Chondrocyte (in vitro differentiated cells): ENCODE results near the gene SEMA3E. TPM values are rescaled to one million over a fixed set of nuclear protein-coding genes. Genes with fewer than 3 reads are reported as not detected.
"Not testable (repeated sequence)": the region's sequence is repeated elsewhere in the genome, so short reads cannot be mapped to it uniquely, and the experiment has no call there.

Experiments
- DNase-seq: peaks from one replicate; pipeline ENCODE4 v3.0.0; 2021; ENCODE audit warnings: mixed read lengths, low spot score
- H3K27ac Mint-ChIP-seq: one replicate; pipeline ENCODE4 v1.8.0; 2021; ENCODE audit warnings: mild to moderate bottlenecking, moderate library complexity, mixed read lengths; ENCODE audit not compliant: unreplicated experiment
- H3K27me3 Mint-ChIP-seq: 2 replicates; pipeline ENCODE4 v1.8.0; 2021; ENCODE audit warnings: low read depth, mixed read lengths
- H3K36me3 Mint-ChIP-seq: 2 replicates; pipeline ENCODE4 v1.8.0; 2021; ENCODE audit warnings: low read depth, mixed read lengths
- H3K4me1 Mint-ChIP-seq: 2 replicates; pipeline ENCODE4 v1.8.0; 2021; ENCODE audit warnings: low read depth, mild to moderate bottlenecking, mixed read lengths
- H3K4me3 Mint-ChIP-seq: one replicate; pipeline ENCODE4 v1.8.0; 2021; ENCODE audit warnings: mild to moderate bottlenecking, moderate library complexity, mixed read lengths; ENCODE audit not compliant: unreplicated experiment
- H3K9me3 Mint-ChIP-seq: 2 replicates; pipeline ENCODE4 v1.8.0; 2021; ENCODE audit warnings: low read depth, mixed read lengths
- total RNA-seq: library from RNA; stranded (reverse); gene quantifications from 3 replicates; pipeline ENCODE4 v1.2.1, GENCODE V29; 2021
- TF ChIP-seq, protein P1 (sequence below): fragments of 200-600 bp; sonication (generic); IDR thresholded peaks from 2 replicates; pipeline ENCODE4 v1.5.0; 2021; ENCODE audit warnings: antibody characterized with exemption, mild to moderate bottlenecking, moderate library complexity

Gene SEMA3E
- total RNA-seq, 1 donor from 2014 or later, result 3.7 TPM

DNA sequence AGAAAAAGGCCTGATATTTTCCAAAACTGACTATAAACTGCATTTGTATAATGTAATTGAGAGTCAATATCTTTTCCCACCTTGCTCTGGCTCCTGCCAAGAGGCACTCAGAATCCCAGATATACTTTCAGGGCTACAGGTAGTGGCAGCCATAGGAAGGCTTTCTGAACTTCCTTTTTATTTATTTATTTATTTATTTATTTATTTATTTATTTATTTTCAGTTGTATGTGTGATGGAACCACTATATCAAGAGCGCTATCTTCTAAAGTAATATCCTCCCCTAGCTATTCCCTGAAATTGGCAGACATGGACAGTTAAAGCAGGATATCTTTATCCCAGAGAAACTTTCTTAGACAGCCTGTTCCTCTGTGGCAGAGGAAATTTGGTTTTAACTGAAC lies 86.7 kb downstream of the SEMA3E start:
- Mint-ChIP-seq H3K36me3 (peaks cover 2% of the 10 kb centered on the region), H3K4me3 (no peak overlapping the region), H3K9me3 (peaks cover 6% of the 10 kb centered on the region), H3K27ac (no peak overlapping the region), H3K4me1 (no peaks in the 10 kb centered on the region), H3K27me3 (no peaks in the 10 kb centered on the region)
- no peak for DNase-seq
- TF ChIP-seq, protein P1, sequence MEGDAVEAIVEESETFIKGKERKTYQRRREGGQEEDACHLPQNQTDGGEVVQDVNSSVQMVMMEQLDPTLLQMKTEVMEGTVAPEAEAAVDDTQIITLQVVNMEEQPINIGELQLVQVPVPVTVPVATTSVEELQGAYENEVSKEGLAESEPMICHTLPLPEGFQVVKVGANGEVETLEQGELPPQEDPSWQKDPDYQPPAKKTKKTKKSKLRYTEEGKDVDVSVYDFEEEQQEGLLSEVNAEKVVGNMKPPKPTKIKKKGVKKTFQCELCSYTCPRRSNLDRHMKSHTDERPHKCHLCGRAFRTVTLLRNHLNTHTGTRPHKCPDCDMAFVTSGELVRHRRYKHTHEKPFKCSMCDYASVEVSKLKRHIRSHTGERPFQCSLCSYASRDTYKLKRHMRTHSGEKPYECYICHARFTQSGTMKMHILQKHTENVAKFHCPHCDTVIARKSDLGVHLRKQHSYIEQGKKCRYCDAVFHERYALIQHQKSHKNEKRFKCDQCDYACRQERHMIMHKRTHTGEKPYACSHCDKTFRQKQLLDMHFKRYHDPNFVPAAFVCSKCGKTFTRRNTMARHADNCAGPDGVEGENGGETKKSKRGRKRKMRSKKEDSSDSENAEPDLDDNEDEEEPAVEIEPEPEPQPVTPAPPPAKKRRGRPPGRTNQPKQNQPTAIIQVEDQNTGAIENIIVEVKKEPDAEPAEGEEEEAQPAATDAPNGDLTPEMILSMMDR, result no peak

DNA sequence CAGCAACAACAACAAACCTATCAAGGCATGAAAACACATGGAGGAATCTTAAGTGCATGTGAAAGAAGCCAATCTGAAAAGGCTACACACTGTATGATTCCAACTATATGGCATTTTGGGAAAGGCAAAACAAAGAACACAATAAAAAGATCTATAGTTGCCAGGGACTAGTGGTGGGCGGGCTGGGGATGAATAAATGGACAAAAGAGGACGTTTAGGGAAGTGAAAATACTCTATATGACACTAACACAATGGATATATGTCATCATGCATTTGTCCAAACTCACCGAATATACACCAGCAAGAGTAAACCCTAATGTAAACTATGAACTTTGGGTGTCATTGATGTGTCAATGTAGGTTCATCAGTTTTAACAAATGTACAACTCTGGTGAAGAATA lies 89.1 kb downstream of the SEMA3E start:
- no peaks in the 10 kb centered on the region for H3K36me3 Mint-ChIP-seq
- H3K27me3 Mint-ChIP-seq, result no peaks in the 10 kb centered on the region
- no peak overlapping the region for H3K27ac Mint-ChIP-seq
- DNase-seq, result no peak
- TF ChIP-seq, protein P1, result no peak
- H3K4me3 Mint-ChIP-seq, result no peak overlapping the region
- H3K4me1 Mint-ChIP-seq, result no peaks in the 10 kb centered on the region
- peaks cover 3% of the 10 kb centered on the region for H3K9me3 Mint-ChIP-seq

DNA sequence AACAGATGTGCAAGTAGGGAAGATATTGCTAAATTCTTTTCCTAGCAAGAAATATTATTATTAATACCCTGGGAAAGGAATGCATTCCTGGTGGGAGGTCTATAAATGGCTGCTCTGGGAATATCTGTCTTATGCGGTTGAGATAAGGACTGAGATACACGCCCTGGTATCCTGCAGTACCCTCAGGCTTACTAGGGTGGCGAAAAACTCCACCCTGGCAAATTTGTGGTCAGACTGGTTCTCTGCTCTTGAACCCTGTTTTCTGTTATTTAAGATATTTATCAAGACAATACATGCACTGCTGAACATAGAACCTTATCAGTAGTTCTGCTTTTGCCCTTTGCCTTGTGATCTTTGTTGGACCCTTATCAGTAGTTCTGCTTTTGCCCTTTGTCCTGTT lies 96.4 kb downstream of the SEMA3E start:
- H3K9me3 Mint-ChIP-seq, H3K36me3 Mint-ChIP-seq, H3K27me3 Mint-ChIP-seq, H3K27ac Mint-ChIP-seq, H3K4me3 Mint-ChIP-seq, DNase-seq: not testable (repeated sequence)
- H3K4me1 Mint-ChIP-seq, result peaks cover 25% of the 10 kb centered on the region

DNA sequence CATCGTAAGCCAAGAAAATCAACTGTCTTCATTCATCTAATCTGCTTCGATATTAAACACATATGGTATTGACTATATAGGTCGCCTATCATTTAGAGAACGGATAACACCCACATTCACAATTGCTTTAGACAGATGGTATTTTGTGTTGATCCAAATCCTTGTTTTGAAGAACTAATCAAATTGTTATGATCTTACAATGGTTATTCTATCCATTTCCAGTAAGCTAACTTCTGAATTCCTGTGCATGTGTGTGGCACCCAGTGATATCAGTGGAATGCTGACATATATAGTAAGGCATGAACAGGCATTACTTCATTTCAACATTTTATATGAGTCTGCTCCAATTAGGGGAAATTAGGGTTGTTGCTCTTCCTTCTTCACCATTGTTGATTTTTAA lies 98.8 kb downstream of the SEMA3E start:
- H3K36me3 Mint-ChIP-seq, result peaks cover 6% of the 10 kb centered on the region
- TF ChIP-seq, protein P1, result no peak
- DNase-seq, result no peak
- H3K27me3 Mint-ChIP-seq, result no peaks in the 10 kb centered on the region
- peaks cover 29% of the 10 kb centered on the region for H3K4me1 Mint-ChIP-seq
- no peak overlapping the region for H3K4me3 Mint-ChIP-seq
- H3K9me3 Mint-ChIP-seq, result peaks cover 9% of the 10 kb centered on the region
- H3K27ac Mint-ChIP-seq, result peak overlapping the region; percentile 49

DNA sequence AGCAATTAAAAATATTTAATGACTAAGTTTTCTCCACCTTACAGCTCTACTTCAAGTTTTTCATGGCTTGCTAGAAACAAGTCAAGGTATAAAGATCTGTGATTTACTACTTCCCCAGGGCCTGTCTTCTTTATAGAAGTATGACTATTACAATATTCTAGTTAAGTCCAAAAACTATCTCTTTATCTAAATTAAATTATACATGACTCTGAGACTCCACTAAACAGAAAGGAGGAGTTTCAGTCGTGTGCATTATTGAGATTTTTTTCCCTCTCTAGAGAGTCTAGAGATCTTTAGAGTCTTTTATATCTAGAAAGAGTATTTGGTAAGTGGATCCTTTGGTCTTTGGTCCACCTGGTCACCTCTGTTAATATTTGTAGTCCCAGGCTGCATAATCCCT lies 100.7 kb downstream of the SEMA3E start:
- Mint-ChIP-seq H3K4me1 (peaks cover 29% of the 10 kb centered on the region), H3K4me3 (no peak overlapping the region), H3K27ac (no peak overlapping the region), H3K36me3 (peaks cover 6% of the 10 kb centered on the region), H3K9me3 (peaks cover 7% of the 10 kb centered on the region), H3K27me3 (no peaks in the 10 kb centered on the region)
- no peak for DNase-seq
- TF ChIP-seq, protein P1, result no peak

DNA sequence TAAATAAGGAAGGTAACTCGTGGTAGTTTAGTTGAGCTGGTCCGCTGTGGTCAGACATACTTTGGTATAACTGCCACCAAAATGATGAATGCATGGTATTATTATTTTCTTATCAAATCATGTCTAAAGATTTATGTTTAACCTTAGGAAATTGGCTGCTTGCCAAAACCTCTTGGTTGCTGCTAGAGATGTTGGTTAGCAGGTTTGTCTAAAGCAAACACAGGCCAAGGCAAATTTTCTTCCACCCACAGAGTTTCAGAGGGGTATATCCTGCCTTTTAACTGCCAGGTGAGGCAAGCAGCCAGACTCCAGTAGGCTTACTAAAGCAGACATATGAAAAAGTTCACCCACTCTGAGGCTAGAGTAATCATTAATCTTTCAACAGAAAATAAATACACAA lies 101.4 kb downstream of the SEMA3E start:
- Mint-ChIP-seq H3K27ac (peak overlapping the region; percentile 2), H3K4me1 (peaks cover 29% of the 10 kb centered on the region), H3K27me3 (no peaks in the 10 kb centered on the region), H3K36me3 (peaks cover 2% of the 10 kb centered on the region), H3K9me3 (no peaks in the 10 kb centered on the region), H3K4me3 (no peak overlapping the region)
- no peak for DNase-seq
- TF ChIP-seq, protein P1, result no peak
